Breast epithelium (tissue), 4 donors: ENCODE measurements around the gene HDAC4. TPM values are rescaled to one million over a fixed set of nuclear protein-coding genes. Genes with fewer than 3 reads are reported as not detected.
"Not testable (repeated sequence)": the region's sequence is repeated elsewhere in the genome, so short reads cannot be mapped to it uniquely, and the experiment has no call there.

ENCODE experiments used
- DNase-seq, 2 donors: peaks; one replicate each; pipeline ENCODE4 v3.0.0-alpha.2; 2019; ENCODE audit warnings: low spot score in 2 of 2
- H3K27ac ChIP-seq, 2 donors: fragments of 200-600 bp; sonication (generic) in 1 of 2; one replicate each; pipeline ENCODE4 v1.5.1; 2016 to 2019; ENCODE audit warnings: mild to moderate bottlenecking in 1 of 2
- H3K27me3 ChIP-seq, 2 donors: fragments of 200-600 bp; sonication (generic) in 1 of 2; one replicate each; pipeline versions ENCODE4 v1.5.1 to v1.6.0; 2017 to 2019; ENCODE audit warnings: control low read depth in 1 of 2, mild to moderate bottlenecking in 1 of 2
- H3K36me3 ChIP-seq: fragments of 200-600 bp; one replicate; pipeline ENCODE4 v1.5.1; 2019
- H3K4me1 ChIP-seq, 2 donors: fragments of 200-600 bp; sonication (generic); one replicate each; pipeline ENCODE4 v1.5.1; 2016 to 2019; ENCODE audit warnings: control low read depth in 1 of 2
- H3K4me3 ChIP-seq, 3 donors: fragments of 200-600 bp; sonication (generic); 1 replicate in 2 of 3; 2 replicates in 1 of 3; pipeline ENCODE4 v1.5.1; 2016 to 2019; ENCODE audit warnings: mild to moderate bottlenecking in 3 of 3, moderate library complexity in 2 of 3
- H3K9me3 ChIP-seq, 2 donors: fragments of 200-600 bp; sonication (generic) in 1 of 2; one replicate each; pipeline ENCODE4 v1.5.1; 2016 to 2019; ENCODE audit warnings: control low read depth in 1 of 2
- POLR2A ChIP-seq: fragments of 450-650 bp; IDR thresholded peaks from one replicate; pipeline ENCODE4 v1.6.1; 2016; ENCODE audit warnings: antibody characterized with exemption, mild to moderate bottlenecking, moderate library complexity
- POLR2AphosphoS5 ChIP-seq, 3 donors: sonication (generic); formaldehyde crosslinking; IDR thresholded peaks; one replicate each; pipeline ENCODE4 v1.6.1; 2017; ENCODE audit warnings: antibody characterized with exemption in 3 of 3
- intact Hi-C: fragments of 100-400 bp; cut with DNase I; formaldehyde crosslinking; loops from one replicate; pipeline ENCODE4 v1.15.1; 2023; ENCODE audit warnings: low total_unique reads
- total RNA-seq, 3 donors: library from RNA; depleted of rRNA; stranded (reverse); fragments of >200 nt; gene quantifications; one replicate each; pipeline ENCODE4 v1.1.0, GENCODE V29; 2016
- TF ChIP-seq, protein P1 (sequence below), 3 donors: fragments of 450-650 bp; IDR thresholded peaks; one replicate each; pipeline ENCODE4 v1.5.1; 2016 to 2017; ENCODE audit warnings: antibody characterized with exemption in 3 of 3, mild to moderate bottlenecking in 3 of 3, moderate library complexity in 3 of 3

The HDAC4 gene
- total RNA-seq, 3 donors from 2014 or later = 20.3 to 36.0 (median 32.8) TPM

DNA sequence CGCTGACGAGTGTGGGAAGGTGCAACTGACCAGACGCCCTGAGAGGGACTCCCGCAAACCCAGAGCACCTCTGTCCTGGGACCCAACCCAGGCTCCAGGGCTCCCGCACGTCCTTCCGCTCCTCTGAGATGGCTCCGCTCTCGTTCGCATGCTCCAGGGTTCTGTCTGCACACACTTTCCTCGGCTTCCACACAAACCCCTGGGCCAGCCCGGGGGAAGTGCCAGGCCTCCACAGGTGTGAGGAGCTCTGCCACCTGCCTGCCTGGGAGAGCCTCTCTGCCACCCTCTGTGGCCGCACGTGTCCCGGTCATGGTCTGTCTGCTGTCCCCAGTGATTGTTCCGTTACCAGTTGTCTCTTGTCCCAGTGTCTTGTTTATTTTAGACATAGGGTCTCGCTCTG is 222.9 kb downstream of the HDAC4 start:
- intact Hi-C loops = no loop called here
- no peaks in the 10 kb centered on the region for H3K27me3 ChIP-seq
- TF ChIP-seq POLR2AphosphoS5 (IDR thresholded peaks at IDR 0.05) = no peak
- H3K27ac ChIP-seq = no peak overlapping the region
- H3K4me1 ChIP-seq = no peaks in the 10 kb centered on the region
- H3K9me3 ChIP-seq = peaks cover 18 to 19% of the 10 kb centered on the region in 2 donors
- no peak overlapping the region for H3K4me3 ChIP-seq
- no peaks in the 10 kb centered on the region for H3K36me3 ChIP-seq
- peak in 1 of 2 donors; percentile 31 for DNase-seq

DNA sequence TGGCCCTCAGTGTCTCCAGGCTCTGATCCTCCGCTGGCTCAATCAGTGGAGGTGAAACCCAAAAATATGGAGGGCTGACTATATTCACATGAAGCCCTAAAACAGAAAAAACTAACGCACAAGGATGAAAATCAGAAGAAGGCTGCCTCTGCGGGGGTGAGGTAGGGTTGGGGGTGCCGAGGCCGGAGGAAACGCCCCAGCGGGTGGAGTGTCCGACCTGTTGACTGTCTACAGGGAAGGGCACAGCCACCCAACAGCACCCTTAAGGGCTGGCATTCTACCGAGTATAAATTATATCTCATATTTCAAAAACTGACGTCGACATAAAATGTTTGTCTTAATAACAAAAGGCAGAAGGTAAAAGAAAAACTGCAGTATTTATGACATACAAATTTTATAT is 223.5 kb downstream of the HDAC4 start:
- H3K4me3 ChIP-seq = no peak overlapping the region
- no peak for TF ChIP-seq POLR2AphosphoS5 (IDR thresholded peaks at IDR 0.05)
- TF ChIP-seq, protein P1, sequence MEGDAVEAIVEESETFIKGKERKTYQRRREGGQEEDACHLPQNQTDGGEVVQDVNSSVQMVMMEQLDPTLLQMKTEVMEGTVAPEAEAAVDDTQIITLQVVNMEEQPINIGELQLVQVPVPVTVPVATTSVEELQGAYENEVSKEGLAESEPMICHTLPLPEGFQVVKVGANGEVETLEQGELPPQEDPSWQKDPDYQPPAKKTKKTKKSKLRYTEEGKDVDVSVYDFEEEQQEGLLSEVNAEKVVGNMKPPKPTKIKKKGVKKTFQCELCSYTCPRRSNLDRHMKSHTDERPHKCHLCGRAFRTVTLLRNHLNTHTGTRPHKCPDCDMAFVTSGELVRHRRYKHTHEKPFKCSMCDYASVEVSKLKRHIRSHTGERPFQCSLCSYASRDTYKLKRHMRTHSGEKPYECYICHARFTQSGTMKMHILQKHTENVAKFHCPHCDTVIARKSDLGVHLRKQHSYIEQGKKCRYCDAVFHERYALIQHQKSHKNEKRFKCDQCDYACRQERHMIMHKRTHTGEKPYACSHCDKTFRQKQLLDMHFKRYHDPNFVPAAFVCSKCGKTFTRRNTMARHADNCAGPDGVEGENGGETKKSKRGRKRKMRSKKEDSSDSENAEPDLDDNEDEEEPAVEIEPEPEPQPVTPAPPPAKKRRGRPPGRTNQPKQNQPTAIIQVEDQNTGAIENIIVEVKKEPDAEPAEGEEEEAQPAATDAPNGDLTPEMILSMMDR (IDR thresholded peaks at IDR 0.05) = no peak
- TF ChIP-seq POLR2A = no peak

DNA sequence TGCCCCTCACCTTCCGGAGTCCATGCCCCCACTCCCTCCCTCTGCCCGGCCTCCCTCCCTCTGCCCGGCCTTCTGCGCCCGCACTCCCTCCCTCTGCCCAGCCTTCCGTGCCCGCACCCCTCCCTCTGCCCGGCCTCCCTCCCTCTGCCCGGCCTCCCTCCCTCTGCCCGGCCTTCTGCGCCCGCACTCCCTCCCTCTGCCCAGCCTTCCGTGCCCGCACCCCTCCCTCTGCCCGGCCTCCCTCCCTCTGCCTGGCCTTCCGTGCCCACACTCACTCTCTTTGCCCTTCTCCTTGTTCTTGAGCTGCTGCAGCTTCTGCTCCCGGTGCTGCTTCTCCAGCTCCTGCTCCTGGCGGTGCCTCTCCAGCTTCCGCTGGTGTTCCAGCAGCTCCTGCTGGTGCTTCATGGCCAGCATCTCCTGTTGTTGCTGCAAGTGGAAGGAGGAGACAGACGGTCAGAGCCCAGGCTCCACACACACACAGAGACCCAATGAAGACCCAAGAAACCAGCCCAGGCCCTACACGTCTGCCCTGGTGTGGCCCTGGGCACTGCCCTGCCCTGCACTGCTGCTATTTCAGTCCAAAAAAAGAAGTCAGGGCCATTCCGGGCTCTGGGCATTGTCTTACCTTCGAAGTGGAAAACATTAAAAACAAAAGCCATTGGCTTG is 224.5 kb downstream of the HDAC4 start:
- H3K36me3 ChIP-seq, H3K4me3 ChIP-seq, H3K27me3 ChIP-seq, H3K4me1 ChIP-seq, intact Hi-C loops, H3K27ac ChIP-seq: not testable (repeated sequence)
- peaks cover 21 to 35% of the 10 kb centered on the region in 2 donors for H3K9me3 ChIP-seq
- peak in 1 of 2 donors; percentile 31 for DNase-seq

More for the DNA sequence above, 223.5 kb downstream of the HDAC4 start:
- no peaks in the 10 kb centered on the region for H3K27me3 ChIP-seq
- no peaks in the 10 kb centered on the region for H3K36me3 ChIP-seq
- intact Hi-C loops = no loop called here
- no peaks in the 10 kb centered on the region for H3K4me1 ChIP-seq
- H3K27ac ChIP-seq = no peak overlapping the region
- peaks cover 19 to 24% of the 10 kb centered on the region in 2 donors for H3K9me3 ChIP-seq
- DNase-seq = peak in 1 of 2 donors; percentile 28

DNA sequence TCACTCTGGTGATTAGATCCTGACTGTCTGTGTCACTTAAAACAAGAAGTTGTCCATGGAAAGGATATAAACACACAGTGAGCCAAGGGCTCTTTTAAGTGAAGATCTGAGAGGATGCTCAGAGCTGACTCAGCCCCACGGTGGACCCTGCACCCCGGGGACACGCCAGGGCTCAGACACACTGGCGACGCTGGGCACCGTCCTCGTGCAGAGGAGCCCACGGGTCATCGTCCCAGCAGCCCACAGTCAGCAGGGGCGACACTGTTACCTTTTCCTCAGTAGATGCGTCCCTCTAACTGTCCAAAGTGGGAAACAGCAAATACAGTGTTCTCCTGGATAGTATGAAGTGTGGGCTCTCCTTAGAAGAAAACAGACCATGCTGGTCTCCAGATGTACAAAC is 225.6 kb downstream of the HDAC4 start:
- DNase-seq = peak in 1 of 2 donors; percentile 28
- intact Hi-C loops = no loop called here
- TF ChIP-seq, protein P1 (IDR thresholded peaks at IDR 0.05) = no peak
- TF ChIP-seq POLR2A (no peak), POLR2AphosphoS5 (IDR thresholded peaks at IDR 0.05) (no peak)
- no peak overlapping the region for H3K27ac ChIP-seq
- no peaks in the 10 kb centered on the region for H3K27me3 ChIP-seq
- H3K4me1 ChIP-seq = no peaks in the 10 kb centered on the region
- no peaks in the 10 kb centered on the region for H3K36me3 ChIP-seq
- peaks cover 29 to 42% of the 10 kb centered on the region in 2 donors for H3K9me3 ChIP-seq
- H3K4me3 ChIP-seq = no peak overlapping the region

DNA sequence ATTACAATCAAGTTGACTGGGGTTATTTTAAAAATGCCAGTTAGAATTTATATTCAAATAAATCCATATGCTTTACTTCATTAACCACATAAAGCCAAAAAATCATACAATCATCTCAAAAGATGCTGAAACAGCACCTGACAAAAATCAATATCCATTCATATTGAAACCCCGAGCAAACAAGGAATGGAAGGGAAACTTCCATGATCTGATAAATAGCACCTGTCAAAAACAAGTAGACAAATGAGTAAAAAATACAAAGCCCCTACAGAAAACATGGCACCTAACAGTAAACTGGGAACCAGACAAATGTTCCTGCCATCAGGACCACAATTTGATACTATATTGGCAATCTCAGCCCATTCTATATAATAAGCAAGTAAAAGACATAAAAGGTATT is 227.5 kb downstream of the HDAC4 start:
- intact Hi-C loops = no loop called here
- TF ChIP-seq POLR2A (no peak), POLR2AphosphoS5 (IDR thresholded peaks at IDR 0.05) (no peak)
- TF ChIP-seq, protein P1 (IDR thresholded peaks at IDR 0.05) = no peak
- Histone ChIP-seq H3K36me3 (no peaks in the 10 kb centered on the region), H3K4me1 (no peaks in the 10 kb centered on the region), H3K9me3 (peaks cover 29 to 42% of the 10 kb centered on the region in 2 donors), H3K27me3 (no peaks in the 10 kb centered on the region), H3K4me3 (no peak overlapping the region), H3K27ac (no peak overlapping the region)
- DNase-seq = no peak

DNA sequence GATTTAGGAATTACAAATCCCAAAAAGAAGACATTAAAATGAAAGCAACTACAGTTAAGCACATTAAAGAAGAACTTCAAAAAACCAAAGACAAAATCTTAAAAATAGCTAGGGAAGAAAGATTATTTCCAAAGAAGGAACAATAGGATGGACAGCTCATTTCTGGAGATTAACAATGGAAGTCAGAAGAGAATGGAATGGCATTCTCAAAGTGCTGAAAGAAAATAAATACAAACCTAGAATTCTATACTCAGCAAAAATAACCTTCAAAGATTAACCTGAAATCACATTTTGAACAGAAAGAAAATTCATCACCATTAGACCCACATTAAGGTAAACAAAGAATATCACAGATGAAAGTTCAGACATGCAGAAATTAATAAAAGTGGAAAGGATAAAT is 229.2 kb downstream of the HDAC4 start:
- no peaks in the 10 kb centered on the region for H3K27me3 ChIP-seq
- TF ChIP-seq POLR2A (no peak), POLR2AphosphoS5 (IDR thresholded peaks at IDR 0.05) (no peak)
- TF ChIP-seq, protein P1 (IDR thresholded peaks at IDR 0.05) = no peak
- H3K4me3 ChIP-seq = no peak overlapping the region
- no peak overlapping the region for H3K27ac ChIP-seq
- peaks cover 29 to 42% of the 10 kb centered on the region in 2 donors for H3K9me3 ChIP-seq
- no peaks in the 10 kb centered on the region for H3K4me1 ChIP-seq
- intact Hi-C loops = no loop called here
- H3K36me3 ChIP-seq = no peaks in the 10 kb centered on the region
- no peak for DNase-seq
